Measurements from ENCODE around the gene LAPTM5.

Gene LAPTM5

GRCh38 chr1:30727824-30728223 is 29.8 kb downstream of the LAPTM5 start:
- DNase-seq: no peak

- DNase-seq: no peak
These were observed 30.5 kb downstream of the LAPTM5 start for GRCh38 chr1:30726773-30727684.

GRCh38 chr1:30726236-30726635 is 31.3 kb downstream of the LAPTM5 start:
- no peak for DNase-seq

- no peak for DNase-seq
These were observed 32.0 kb downstream of the LAPTM5 start for GRCh38 chr1:30725450-30726095.

- no peak for DNase-seq
These were observed 32.7 kb downstream of the LAPTM5 start for GRCh38 chr1:30724655-30725421.

GRCh38 chr1:30724175-30724574 is 33.4 kb downstream of the LAPTM5 start:
- DNase-seq: no peak

- no peak for DNase-seq
These were observed 34.2 kb downstream of the LAPTM5 start, which contains the start of gene MATN1 for GRCh38 chr1:30723331-30723755. Gene MATN1 (minus strand): TSS chr1:30723585. CDS start chr1:30723551, 34 bp downstream.

- DNase-seq: no peak
These were observed 35.6 kb downstream of the LAPTM5 start for GRCh38 chr1:30721812-30722537.

- no peak for DNase-seq
These were observed 36.2 kb downstream of the LAPTM5 start for GRCh38 chr1:30721341-30721793.

- no peak for DNase-seq
These were observed 37.0 kb downstream of the LAPTM5 start for GRCh38 chr1:30720271-30721223.

- DNase-seq: no peak
These were observed 37.9 kb downstream of the LAPTM5 start for GRCh38 chr1:30719406-30720270.

GRCh38 chr1:30718636-30719405 is 38.8 kb downstream of the LAPTM5 start:
- peak; percentile 76 for DNase-seq

- DNase-seq: peak; percentile 98
These were observed 39.4 kb downstream of the LAPTM5 start for GRCh38 chr1:30718091-30718635.

GRCh38 chr1:30716646-30717045 is 40.9 kb downstream of the LAPTM5 start:
- no peak for DNase-seq

- DNase-seq: no peak
These were observed 41.7 kb downstream of the LAPTM5 start for GRCh38 chr1:30715886-30716285.

- DNase-seq: no peak
These were observed 42.4 kb downstream of the LAPTM5 start for GRCh38 chr1:30715216-30715615.

- DNase-seq: no peak
These were observed 43.0 kb downstream of the LAPTM5 start for GRCh38 chr1:30714536-30715090.

- no peak for DNase-seq
These were observed 43.5 kb downstream of the LAPTM5 start for GRCh38 chr1:30714025-30714424.

- no peak for DNase-seq
These were observed 44.3 kb downstream of the LAPTM5 start for GRCh38 chr1:30713311-30713710.
